Astrocyte of the spinal cord (primary cell): ENCODE results near the gene CCDC88C.

Experiments used
- DNase-seq: peaks from one replicate; pipeline ENCODE4 v3.0.0; 2011; ENCODE audit warnings: low read depth, low spot score
- H3K4me3 ChIP-seq: 2 replicates; pipeline ENCODE4 v1.5.1; 2011; ENCODE audit warnings: low read depth, mild to moderate bottlenecking, low read length, moderate library complexity
- in situ Hi-C: cut with HindIII; loops from 2 replicates; pipeline ENCODE4 v1.10.0; 2017; ENCODE audit warnings: low sequenced_read_pairs
- TF ChIP-seq, protein P1 (sequence below): IDR thresholded peaks from 2 replicates; pipeline ENCODE4 v1.5.1; 2012; ENCODE audit warnings: low read depth, mild to moderate bottlenecking, low read length, inconsistent platforms

CCDC88C gene

DNA sequence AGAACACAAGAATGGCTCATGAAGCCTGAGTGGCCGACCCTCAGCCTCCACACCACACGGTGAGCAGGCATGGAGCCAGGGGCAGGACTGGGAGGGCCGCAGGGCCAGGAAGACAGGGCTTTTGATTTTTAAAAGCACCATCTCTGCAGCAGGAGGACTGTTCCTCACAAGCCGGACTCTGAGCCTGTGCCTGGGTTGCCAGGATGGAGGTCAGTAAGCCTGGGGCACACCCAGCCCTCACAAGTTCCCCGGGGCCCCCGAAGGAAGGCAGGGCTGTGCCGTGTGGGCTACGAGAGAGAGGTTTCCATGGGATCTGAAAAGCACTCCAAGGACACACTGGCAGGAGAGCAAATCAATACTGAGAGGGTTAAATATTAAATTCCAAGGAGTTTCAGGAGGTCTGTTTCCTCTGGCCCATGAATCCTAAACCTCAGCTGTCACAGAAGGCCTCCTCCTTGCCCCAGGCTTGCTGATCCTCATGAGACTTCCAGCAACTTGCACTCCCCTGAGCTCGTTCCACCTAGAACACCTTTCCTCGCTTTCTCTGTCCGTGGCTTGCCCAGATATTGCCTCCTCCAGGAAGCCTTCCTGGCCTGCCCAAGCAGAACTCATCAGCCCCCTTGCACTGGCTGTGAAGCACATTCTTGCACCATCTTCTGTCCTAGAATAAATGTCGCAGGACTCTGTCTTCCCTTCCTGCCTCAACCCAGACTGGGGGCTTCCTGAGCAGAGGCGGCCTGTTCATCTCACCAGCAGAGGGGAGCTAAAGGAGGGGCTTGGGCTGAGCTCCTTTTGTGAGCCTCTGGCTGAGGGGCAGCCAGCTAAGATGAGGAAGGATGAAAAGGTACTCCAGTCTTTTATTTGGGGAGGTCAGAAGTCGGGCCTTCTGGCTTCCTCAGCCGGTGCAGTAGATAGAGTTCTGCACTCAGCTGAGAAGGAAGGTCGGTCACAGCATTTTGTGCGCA is 64.6 kb downstream of the CCDC88C start:
- TF ChIP-seq, protein P1, sequence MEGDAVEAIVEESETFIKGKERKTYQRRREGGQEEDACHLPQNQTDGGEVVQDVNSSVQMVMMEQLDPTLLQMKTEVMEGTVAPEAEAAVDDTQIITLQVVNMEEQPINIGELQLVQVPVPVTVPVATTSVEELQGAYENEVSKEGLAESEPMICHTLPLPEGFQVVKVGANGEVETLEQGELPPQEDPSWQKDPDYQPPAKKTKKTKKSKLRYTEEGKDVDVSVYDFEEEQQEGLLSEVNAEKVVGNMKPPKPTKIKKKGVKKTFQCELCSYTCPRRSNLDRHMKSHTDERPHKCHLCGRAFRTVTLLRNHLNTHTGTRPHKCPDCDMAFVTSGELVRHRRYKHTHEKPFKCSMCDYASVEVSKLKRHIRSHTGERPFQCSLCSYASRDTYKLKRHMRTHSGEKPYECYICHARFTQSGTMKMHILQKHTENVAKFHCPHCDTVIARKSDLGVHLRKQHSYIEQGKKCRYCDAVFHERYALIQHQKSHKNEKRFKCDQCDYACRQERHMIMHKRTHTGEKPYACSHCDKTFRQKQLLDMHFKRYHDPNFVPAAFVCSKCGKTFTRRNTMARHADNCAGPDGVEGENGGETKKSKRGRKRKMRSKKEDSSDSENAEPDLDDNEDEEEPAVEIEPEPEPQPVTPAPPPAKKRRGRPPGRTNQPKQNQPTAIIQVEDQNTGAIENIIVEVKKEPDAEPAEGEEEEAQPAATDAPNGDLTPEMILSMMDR = no peak
- in situ Hi-C loops = no loop called here
- no peak overlapping the region for H3K4me3 ChIP-seq
- no peak for DNase-seq

DNA sequence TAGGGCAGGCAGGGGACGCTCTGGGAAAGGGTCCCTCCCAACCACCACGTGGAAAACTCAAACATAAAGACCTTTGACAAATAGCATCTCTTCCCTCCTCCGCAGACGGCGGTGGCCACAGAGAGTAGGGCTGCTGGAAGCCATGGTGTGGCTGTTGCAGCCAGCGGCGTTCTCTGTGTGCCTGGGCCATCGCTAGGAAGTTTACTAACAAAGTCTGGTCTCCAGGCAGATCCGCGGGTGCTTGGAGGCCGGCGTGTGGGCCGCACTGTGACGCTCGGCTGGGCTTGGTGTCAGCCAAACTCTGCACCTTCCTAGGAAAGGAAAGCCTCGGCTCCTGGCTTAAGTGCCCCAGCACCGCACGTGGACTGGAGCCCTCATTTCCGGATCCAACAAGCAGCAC is 65.6 kb downstream of the CCDC88C start:
- no peak overlapping the region for H3K4me3 ChIP-seq
- TF ChIP-seq, protein P1 = no peak
- DNase-seq = peak; percentile 47
- in situ Hi-C loops = no loop called here

DNA sequence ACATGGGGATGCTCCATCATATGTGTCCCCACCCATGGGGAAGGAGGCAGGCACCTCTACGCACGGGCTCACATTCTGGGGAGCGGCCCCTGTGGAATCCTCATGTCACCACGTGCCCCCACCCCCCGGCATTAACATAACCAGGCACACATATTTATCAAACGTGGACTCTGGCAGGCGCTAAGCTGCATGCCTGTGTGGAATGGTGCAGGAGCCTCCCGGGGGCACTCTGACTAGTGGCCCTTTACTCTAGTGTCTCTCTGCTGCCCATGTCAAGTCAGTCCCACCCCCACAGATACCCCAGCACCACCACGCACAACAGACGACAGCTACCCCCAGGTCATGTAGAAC is 66.1 kb downstream of the CCDC88C start:
- no peak for DNase-seq
- in situ Hi-C loops = no loop called here
- TF ChIP-seq, protein P1 = no peak
- H3K4me3 ChIP-seq = no peak overlapping the region

DNA sequence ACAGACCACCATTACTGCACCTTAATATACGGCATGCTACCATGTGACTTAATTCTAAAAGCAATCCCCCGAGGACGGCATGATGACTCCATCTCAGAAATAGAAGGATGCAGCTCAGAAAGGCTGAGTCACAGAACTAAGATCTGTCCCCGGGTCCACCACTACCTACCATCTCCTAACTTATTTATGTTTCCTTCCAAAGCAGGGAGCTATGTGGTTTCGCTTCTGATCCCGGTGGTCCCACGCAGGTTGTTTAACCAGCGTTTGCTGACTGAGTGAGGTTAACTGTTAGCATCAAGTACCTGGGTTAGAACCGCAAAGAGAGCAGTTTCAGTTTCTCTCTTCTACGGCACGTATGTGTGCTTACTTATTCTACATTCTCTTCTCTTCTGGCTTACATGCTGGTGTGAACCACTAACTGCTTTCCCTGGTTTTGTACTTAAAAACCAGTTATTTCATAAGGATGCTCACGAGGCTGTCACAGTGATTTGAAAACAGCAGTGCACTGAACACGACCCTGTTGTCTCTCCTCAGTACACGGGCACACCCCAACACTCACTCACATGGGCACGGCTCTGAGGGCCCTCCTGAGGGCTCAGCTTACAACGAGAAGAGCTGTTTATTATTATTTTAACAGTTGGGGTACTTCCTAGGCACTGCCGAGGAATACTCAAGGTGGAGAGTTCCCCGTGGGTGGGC is 66.7 kb downstream of the CCDC88C start:
- in situ Hi-C loops = no loop called here
- TF ChIP-seq, protein P1 = no peak
- H3K4me3 ChIP-seq = no peak overlapping the region
- no peak for DNase-seq

DNA sequence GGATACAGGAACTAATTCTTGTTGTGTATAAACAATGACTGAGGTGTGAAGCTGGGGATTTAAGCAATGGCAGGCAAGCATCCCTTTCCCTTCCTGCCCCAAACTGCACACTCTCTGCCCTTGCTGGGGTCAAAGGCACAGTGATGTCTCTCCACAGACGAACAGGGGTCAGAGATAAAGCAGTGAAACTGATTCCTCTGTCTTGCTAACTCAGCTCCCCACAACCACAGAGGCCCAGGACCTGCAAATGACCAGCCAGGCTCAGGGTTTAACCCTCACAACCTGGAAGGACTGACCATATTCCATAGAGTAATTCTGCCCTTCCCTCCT is 67.2 kb downstream of the CCDC88C start:
- TF ChIP-seq, protein P1 = no peak
- no peak overlapping the region for H3K4me3 ChIP-seq
- no peak for DNase-seq
- in situ Hi-C loops = no loop called here

DNA sequence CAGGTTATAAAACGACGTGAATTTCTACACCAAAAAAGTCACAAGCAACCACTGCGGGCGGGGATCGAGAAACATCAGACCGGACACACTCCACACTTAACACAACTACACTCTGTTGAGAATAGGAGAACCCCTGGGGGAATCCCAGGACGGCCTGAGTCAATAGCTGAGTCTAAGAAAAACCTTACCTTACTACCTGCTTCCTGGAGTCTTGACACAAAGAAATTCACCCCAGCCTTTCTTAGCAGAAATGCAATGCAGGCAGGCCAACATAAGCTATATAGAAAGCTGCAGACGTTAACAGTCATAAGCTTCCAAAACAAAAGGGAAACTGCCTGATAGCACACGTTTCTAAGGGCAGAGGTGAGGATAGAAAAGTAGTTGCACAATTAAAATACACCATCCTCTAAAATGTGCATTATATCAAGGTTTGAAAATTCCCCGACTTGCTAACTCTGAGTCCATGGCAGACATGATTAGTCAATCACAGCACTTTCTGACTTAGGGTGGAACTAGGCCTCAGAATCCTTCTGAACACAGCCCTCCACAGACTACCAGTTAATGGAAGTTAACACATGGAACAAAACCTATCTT is 68.0 kb downstream of the CCDC88C start:
- no peak overlapping the region for H3K4me3 ChIP-seq
- in situ Hi-C loops = no loop called here
- no peak for DNase-seq
- TF ChIP-seq, protein P1 = no peak
